Upper lobe of left lung (tissue), 6 donors: Measurements from ENCODE around the gene GOLGA6L26. TPM values are rescaled to one million over a fixed set of nuclear protein-coding genes. Genes with fewer than 3 reads are reported as not detected.
"Not testable (repeated sequence)": the region's sequence is repeated elsewhere in the genome, so short reads cannot be mapped to it uniquely, and the experiment has no call there.

Source experiments
- ATAC-seq, 2 donors: fragments of 200-7000 bp; cut with Tn5 transposase; one replicate each; pipeline ENCODE4 v1.9.1; 2022; ENCODE audit warnings: mild to moderate bottlenecking in 2 of 2, moderate library complexity in 2 of 2; ENCODE audit not compliant: low FRiP score in 2 of 2
- DNase-seq, 2 donors: peaks; one replicate each; pipeline ENCODE4 v3.0.0-alpha.2; 2019 to 2020
- H3K27ac ChIP-seq, 4 donors: fragments of 200-600 bp; sonication (generic); one replicate each; pipeline ENCODE4 v1.5.1; 2016 to 2019
- H3K27me3 ChIP-seq, 4 donors: fragments of 200-600 bp; sonication (generic); one replicate each; pipeline ENCODE4 v1.5.1; 2017 to 2019
- H3K36me3 ChIP-seq, 4 donors: fragments of 200-600 bp; sonication (generic); one replicate each; pipeline ENCODE4 v1.5.1; 2016 to 2019
- H3K4me1 ChIP-seq, 4 donors: fragments of 200-600 bp; sonication (generic); one replicate each; pipeline ENCODE4 v1.5.1; 2018 to 2019
- H3K4me3 ChIP-seq, 4 donors: fragments of 200-600 bp; sonication (generic); one replicate each; pipeline ENCODE4 v1.5.1; 2017 to 2019; ENCODE audit warnings: mild to moderate bottlenecking in 2 of 4, moderate library complexity in 1 of 4
- H3K9me3 ChIP-seq, 4 donors: fragments of 200-600 bp; sonication (generic); one replicate each; pipeline ENCODE4 v1.5.1; 2018 to 2019
- EP300 ChIP-seq, 4 donors: sonication (generic); formaldehyde crosslinking; IDR thresholded peaks; one replicate each; pipeline ENCODE4 v1.5.1; 2017; ENCODE audit warnings: antibody characterized with exemption in 4 of 4, control low read depth in 2 of 4
- POLR2A ChIP-seq, 4 donors: fragments of 450-650 bp; IDR thresholded peaks; one replicate each; pipeline ENCODE4 v1.5.1; 2016 to 2017; ENCODE audit warnings: antibody characterized with exemption in 4 of 4, mild to moderate bottlenecking in 2 of 4
- POLR2AphosphoS5 ChIP-seq, 2 donors: sonication (generic); formaldehyde crosslinking; IDR thresholded peaks; one replicate each; pipeline ENCODE4 v1.5.1; 2017; ENCODE audit warnings: antibody characterized with exemption in 2 of 2
- WGBS, 2 donors: methylation state at CpG; one replicate each; pipeline ENCODE4 v1.1.5; 2017 to 2018; 5-methylcytosine and 5-hydroxymethylcytosine counted together
- total RNA-seq, 6 donors: library from RNA; depleted of rRNA in 4 of 6; stranded (reverse); fragments of >200 nt in 4 of 6; gene quantifications; one replicate each; pipeline versions ENCODE4 v1.1.0 to v1.2.1, GENCODE V29; 2016 to 2021
- TF ChIP-seq, protein P1 (sequence below), 6 experiments: fragments of 450-650 bp in 4 of 6; fragments of 200-600 bp in 2 of 6; sonication (generic) in 2 of 6; IDR thresholded peaks; one replicate each; pipeline ENCODE4 v1.5.1; 2016 to 2019; ENCODE audit warnings: antibody characterized with exemption in 6 of 6
- donor health status: DM: no; HTN: no; CAD: no; lungs with moderate emphysema.
- donor health status: DM: no; HTN: yes; CAD: no; lungs with severe emphysema.

Gene GOLGA6L26, protein sequence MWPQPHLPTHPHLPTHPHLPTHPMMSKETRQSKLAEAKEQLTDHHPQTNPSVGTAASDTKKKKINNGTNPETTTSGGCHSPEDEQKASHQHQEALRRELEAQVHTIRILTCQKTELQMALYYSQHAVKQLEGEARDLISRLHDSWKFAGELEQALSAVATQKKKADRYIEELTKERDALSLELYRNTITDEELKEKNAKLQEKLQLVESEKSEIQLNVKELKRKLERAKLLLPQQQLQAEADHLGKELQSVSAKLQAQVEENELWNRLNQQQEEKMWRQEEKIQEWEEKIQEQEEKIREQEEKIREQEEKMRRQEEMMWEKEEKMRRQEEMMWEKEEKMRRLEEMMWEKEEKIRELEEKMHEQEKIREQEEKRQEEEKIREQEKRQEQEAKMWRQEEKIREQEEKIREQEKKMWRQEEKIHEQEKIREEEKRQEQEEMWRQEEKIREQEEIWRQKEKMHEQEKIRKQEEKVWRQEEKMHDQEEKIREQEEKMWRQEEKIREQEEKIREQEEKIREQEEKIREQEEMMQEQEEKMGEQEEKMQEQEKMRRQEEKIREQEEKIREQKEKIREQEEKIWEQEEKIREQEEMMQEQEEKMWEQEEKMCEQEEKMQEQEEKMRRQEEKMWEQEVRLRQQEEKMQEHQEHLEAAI
- not detected for total RNA-seq

DNA sequence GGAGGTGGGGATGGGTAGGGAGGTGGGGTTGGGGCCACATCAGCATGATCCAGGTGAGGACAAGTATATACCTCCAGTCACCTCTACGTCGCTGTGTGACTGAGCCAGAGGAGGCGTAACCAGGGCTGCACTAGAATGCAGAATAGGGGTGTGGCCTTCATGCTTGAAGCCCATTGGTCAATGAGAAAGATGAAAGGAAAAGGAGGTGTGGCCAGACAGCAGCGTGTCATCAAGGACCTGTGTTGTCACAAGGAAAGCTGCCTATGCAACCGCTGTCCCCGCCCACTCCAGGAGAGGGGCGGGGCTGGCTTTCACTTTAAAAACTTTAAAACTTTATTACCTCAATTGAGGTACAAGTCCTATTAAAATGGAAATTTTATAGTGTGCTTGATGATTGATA is at the start of gene GOLGA6L26:
TSS of gene GOLGA6L26 (minus strand) at position 101 of the 400 bp plus-strand sequence. CDS start at position 40, 61 bp downstream.
- ATAC-seq, H3K4me3 ChIP-seq, H3K27ac ChIP-seq, H3K9me3 ChIP-seq, DNase-seq, H3K27me3 ChIP-seq, H3K36me3 ChIP-seq, H3K4me1 ChIP-seq: not testable (repeated sequence)
- WGBS, 2 donors: no CpG with 5 or more reads among the region's 7 CpGs

DNA sequence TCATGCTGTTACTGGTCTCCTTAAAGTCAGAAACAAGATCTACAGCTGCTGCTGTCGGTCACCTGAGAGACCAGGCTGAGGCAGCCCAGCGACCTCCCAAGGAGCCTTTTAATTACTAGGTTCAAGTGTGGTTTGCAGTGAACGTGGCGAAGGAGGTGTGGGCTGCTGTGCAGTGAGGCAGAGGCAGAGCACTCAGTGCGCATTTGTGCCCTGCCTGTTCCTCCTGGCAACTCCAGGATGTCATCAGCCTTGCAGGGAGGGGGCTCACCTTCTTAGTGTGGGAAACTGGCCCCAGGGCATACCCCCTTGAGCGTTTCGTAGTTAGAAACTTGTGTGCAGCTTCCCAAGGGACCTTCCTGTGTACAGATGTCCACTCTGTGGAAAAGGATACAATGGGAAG is 47.2 kb upstream of the GOLGA6L26 start:
- not testable (repeated sequence) for H3K4me3 ChIP-seq, H3K9me3 ChIP-seq, H3K27me3 ChIP-seq, H3K36me3 ChIP-seq, H3K27ac ChIP-seq, DNase-seq, H3K4me1 ChIP-seq
- 49 to 63% methylated on average over 4 to 7 of the region's 7 CpGs for WGBS, 2 donors
- ATAC-seq: peak in 1 of 2 donors; percentile 24

DNA sequence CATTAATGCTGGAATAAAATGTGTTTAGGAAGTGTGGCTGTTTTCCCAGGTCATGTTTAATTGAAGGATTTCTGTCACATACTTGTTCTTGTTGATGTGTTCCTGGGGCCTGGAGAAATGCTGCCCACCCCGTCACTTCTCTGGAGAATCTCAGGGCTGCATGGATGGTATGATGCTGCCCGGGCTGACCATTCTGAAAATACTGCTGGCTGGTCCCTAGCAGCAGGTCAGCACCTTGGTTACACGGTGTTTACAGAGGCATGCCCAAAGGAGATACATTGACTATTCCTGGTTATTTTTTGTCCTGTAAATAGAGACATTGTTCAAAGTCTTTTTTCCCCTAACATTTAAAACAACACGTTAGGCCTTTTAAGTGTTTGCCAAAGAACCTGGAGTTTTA is 46.7 kb upstream of the GOLGA6L26 start:
- not testable (repeated sequence) for H3K36me3 ChIP-seq, DNase-seq, H3K9me3 ChIP-seq, H3K4me1 ChIP-seq, H3K27me3 ChIP-seq, H3K4me3 ChIP-seq, ATAC-seq, H3K27ac ChIP-seq
- WGBS, 2 donors: 60 to 65% methylated on average over 4 of the region's 4 CpGs

DNA sequence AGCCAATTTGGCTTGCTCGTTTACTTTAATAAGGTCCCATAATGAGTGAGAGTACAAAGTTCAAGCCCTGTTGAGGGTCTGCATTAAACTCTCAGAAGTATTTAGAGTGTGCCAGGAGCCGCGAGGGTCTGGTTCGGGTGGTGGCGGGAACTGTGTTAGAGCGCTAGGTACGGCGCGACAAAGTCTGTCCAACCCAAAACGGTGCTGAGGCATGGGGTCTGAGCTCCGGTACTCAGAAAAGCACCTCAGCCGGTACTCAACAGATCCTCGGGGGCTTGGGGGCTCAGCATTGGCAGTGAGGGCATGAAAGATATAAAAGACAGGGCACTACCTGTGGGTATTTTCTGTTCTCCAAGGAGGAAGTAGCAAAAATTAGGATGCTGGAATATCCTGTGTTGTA is 45.0 kb upstream of the GOLGA6L26 start:
- WGBS, 2 donors: 88 to 91% methylated on average over 13 of the region's 13 CpGs

DNA sequence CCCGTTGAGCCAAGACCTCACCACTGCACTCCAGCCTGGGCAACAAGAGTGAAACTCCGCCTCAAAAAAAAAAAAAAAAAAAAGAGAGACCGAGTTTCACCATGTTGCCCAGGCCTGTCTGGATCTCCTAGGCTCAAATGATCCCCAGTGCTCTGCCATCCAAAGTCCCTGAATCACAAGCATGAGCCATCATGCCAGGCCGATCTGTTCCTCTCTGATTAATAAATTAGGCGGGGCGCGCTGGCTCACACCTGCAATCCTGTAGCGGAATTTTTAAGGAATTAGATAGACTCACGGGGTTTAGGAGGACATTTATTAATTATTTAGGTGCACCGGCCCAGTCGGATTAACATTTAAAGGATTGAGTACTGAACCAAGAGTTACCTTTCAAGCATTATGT is 40.2 kb upstream of the GOLGA6L26 start:
- not testable (repeated sequence) for H3K4me1 ChIP-seq, H3K27ac ChIP-seq, H3K27me3 ChIP-seq, H3K36me3 ChIP-seq, ATAC-seq, H3K4me3 ChIP-seq, DNase-seq, H3K9me3 ChIP-seq
- 91 to 94% methylated on average over 11 of the region's 11 CpGs for WGBS, 2 donors

More for the DNA sequence above, 45.0 kb upstream of the GOLGA6L26 start:
- not testable (repeated sequence) for H3K4me1 ChIP-seq, DNase-seq, H3K27ac ChIP-seq, H3K4me3 ChIP-seq, H3K27me3 ChIP-seq, H3K36me3 ChIP-seq, ATAC-seq, H3K9me3 ChIP-seq

DNA sequence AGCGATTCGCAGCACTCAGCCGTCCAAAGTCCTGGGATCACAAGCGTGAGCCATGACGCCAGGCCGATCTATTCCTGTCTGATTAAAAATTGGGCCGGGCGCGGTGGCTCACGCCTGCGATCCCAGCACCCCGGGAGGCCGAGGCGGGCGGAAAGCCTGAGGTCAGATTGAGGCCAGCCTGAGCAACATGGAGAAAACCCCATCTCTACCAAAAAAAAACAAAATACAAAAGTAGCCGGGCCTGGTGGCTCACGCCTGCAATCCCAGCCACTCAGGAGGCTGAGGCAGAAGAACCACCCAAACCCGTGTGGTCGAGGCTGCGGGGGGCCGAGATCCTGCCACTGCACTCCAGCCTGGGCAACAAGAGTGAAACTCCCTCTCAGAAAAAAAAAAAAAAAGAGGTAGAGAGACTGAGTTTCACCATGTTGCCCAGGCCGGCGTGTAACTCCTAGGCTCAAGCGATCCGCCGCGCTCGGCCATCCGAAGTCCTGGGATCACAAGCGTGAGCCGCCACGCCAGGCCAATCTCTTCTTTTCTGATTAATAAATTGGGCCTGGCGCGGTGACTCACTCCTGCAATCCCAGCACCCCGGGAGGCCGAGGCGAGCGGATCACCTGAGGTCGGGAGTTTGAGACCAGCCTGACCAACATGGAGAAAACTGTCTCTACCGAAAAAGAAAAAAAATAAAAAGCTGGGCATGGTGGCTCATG is 39.0 kb upstream of the GOLGA6L26 start:
- DNase-seq: peak in 1 of 2 donors; percentile 72
- not testable (repeated sequence) for H3K27ac ChIP-seq, H3K4me3 ChIP-seq, H3K36me3 ChIP-seq, H3K27me3 ChIP-seq, H3K4me1 ChIP-seq, ATAC-seq, H3K9me3 ChIP-seq
- 92 to 95% methylated on average over 34 to 40 of the region's 40 CpGs for WGBS, 2 donors

DNA sequence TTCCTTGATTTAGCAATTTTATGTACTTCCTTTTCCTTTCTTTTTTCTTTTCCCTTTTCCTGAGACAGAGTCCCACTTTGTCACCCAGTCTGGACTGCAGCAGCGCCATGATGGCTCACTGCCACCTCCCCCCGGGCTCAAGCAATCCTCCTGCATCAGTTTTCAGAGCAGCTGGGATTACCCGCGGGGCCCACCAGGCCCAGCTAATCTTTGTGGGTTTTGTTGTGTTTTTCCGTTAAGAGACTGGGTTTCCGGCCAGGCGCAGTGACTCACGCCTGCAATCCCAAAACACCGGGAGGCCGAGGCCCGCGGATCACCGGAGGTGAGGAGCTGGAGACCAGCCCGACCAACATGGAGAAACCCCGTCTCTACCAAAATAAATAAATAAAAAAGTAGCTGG is 38.3 kb upstream of the GOLGA6L26 start:
- Histone ChIP-seq H3K27ac (no peak overlapping the region), H3K9me3 (no peaks in the 10 kb centered on the region), H3K4me3 (no peak overlapping the region), H3K27me3 (no peaks in the 10 kb centered on the region), H3K4me1 (no peaks in the 10 kb centered on the region), H3K36me3 (no peaks in the 10 kb centered on the region)
- TF ChIP-seq POLR2A (IDR thresholded peaks at IDR 0.05) (no peak), POLR2AphosphoS5 (IDR thresholded peaks at IDR 0.05) (no peak), EP300 (IDR thresholded peaks at IDR 0.05) (no peak)
- TF ChIP-seq, protein P1, sequence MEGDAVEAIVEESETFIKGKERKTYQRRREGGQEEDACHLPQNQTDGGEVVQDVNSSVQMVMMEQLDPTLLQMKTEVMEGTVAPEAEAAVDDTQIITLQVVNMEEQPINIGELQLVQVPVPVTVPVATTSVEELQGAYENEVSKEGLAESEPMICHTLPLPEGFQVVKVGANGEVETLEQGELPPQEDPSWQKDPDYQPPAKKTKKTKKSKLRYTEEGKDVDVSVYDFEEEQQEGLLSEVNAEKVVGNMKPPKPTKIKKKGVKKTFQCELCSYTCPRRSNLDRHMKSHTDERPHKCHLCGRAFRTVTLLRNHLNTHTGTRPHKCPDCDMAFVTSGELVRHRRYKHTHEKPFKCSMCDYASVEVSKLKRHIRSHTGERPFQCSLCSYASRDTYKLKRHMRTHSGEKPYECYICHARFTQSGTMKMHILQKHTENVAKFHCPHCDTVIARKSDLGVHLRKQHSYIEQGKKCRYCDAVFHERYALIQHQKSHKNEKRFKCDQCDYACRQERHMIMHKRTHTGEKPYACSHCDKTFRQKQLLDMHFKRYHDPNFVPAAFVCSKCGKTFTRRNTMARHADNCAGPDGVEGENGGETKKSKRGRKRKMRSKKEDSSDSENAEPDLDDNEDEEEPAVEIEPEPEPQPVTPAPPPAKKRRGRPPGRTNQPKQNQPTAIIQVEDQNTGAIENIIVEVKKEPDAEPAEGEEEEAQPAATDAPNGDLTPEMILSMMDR (IDR thresholded peaks at IDR 0.05): no peak
- 83 to 88% methylated on average over 15 of the region's 15 CpGs for WGBS, 2 donors
- DNase-seq (no peak), ATAC-seq (no peak)

DNA sequence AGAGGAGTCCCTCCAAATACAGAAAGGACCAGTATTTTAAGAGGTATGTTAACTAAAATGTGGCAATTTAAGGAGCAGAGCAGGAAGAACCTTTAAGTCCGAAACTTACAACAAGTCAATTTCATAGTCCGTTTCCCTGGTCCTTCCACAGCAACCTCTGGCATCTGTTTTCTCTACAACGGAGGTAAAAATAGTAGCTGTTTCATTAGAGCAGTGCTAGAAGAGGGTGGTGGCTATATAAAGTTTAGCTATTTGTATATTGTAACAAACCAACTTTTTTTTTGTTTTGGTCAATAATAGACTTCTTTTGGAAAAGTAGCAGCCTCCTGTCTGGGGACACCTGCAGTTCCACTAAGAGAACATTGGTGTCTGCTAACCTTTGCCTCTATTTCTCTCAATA is 37.9 kb upstream of the GOLGA6L26 start:
- not testable (repeated sequence) for H3K27ac ChIP-seq, ATAC-seq, H3K4me1 ChIP-seq, DNase-seq, H3K27me3 ChIP-seq, H3K36me3 ChIP-seq, H3K4me3 ChIP-seq, H3K9me3 ChIP-seq
- WGBS, 2 donors: 81 to 82% methylated on average over 3 of the region's 3 CpGs

DNA sequence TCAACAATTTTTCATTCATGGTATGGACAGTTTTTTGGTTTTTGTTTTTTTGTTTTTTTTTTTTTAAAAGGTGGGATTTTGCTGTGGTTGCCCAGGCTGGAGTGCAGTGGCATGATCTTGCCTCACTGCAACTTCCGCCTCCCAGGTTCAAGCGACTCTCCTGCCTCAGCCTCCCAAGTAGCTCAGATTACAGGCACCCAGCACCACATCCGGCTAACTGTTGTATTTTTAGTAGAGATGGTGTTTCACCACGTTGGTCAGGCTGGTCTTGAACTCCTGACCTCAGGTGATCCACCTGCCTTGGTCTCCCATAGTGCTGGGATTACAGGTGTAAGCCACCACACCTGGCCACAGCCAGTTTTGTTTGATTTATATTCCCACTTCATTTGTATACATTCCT is 37.1 kb upstream of the GOLGA6L26 start:
- not testable (repeated sequence) for H3K9me3 ChIP-seq, H3K4me3 ChIP-seq, H3K36me3 ChIP-seq, H3K4me1 ChIP-seq, ATAC-seq, H3K27me3 ChIP-seq, DNase-seq, H3K27ac ChIP-seq
- whole genome bisulfite sequencing, 2 donors: 60 to 80% methylated on average over 4 of the region's 4 CpGs
